HG03565 (cell line): ENCODE measurements around the gene HMCN2.

Experiments used
- ATAC-seq: cut with Tn5 transposase; IDR thresholded peaks from one replicate; pipeline ENCODE4 v1.9.1; 2021; ENCODE audit warnings: mild to moderate bottlenecking, moderate library complexity; ENCODE audit not compliant: unreplicated experiment

HMCN2 gene

DNA sequence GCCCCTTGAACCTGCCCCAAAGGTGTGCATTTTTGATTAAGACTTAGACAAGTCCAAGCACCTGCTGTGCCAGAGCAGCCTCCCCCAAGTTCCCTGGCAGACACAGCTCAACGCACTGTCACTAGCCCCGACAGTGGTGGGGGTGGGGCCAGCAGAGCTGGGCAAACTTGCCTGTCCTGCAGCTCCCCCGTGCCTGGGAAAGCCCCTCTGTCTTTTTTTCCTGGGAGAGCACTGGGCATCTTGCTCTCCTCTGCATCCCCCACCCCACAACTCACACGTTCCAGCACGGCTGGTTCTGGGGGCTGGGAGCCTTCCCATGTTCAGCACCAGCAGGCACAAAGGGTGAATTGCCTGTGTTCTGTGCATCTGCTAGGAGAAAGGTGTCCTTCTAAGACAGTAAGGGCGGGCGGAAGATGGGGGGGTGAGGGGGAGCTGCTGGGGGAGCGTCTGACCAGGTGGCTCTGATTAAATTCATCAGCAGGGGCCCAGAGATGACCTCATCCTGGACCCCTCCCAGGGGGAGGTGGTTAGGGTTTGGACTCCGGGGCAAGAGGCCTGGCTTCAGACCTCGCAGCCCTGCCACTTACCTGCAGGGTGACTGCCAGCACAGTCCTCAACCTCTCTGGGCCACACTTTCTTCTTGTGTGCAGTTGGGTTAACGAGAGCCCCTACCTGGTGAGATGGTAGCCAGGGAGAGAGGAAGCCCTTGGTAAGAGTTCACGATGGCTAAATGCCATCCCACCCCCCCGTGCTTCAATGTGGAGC lies 23.5 kb downstream of the HMCN2 start:
- ATAC-seq, result no peak

- ATAC-seq, result no peak
These were observed 24.2 kb downstream of the HMCN2 start for GRCh38 chr9:130289711-130290241.

DNA sequence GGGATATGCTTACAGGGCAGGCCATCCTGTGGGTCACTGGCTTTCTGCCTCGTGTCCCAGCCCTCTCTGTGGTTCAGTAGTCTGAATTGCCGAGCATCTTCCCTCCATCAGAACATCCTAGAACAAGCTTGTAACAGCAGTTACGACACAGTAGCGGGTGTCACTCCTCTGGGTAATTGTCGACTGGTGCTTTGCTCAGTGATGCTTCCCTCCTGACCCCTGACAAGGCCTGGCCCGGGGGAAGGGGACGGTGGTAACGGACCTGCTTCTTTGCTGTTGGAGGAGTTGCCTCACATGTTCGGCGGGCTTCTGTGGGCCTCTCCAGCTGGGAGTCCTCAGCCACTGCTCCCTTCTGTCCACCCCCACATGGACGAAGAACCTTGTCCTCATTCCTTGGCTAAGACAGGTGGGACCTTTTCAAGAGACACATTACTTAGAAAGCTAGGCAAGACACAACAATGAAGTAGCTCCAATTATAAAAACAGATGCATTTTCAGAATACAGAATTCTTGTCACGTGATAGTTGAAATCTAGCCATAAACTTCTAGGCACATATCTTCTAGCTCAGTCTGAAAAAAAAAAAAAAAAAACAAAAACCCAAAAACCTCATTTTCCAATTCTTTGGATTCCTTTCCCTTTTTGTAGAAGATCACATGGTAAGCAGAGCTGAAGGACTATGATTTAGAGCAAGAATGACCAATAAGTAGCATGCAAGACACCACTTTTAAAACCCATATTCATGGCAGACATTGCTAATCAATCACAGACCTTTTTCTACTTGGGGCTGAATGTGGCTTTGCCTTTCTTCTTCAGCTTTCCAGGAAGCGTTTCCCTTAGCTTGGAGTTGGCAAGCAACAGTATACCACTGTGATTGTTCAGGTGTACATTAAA lies 25.0 kb downstream of the HMCN2 start:
- no peak for ATAC-seq

GRCh38 chr9:130291474-130291873 lies 25.9 kb downstream of the HMCN2 start:
- no peak for ATAC-seq

DNA sequence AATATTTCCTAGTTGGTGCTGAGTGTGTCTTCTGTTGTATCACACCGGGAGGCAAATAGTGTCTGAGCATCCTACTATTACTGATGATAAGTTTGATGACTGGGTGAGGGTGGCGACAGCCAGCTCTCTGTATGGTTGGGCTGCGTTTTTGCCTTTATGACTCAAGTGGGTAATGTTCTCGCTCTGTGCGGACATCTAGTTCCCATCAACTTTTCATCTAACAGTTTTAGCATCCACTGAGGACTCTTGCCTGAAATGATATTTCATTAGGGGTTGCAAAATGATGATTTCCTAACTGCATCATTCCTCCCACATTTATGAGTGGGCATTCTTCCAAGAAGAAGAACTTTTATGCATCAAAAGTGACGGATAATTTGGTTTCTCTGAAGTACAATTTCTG lies 26.5 kb downstream of the HMCN2 start:
- no peak for ATAC-seq

DNA sequence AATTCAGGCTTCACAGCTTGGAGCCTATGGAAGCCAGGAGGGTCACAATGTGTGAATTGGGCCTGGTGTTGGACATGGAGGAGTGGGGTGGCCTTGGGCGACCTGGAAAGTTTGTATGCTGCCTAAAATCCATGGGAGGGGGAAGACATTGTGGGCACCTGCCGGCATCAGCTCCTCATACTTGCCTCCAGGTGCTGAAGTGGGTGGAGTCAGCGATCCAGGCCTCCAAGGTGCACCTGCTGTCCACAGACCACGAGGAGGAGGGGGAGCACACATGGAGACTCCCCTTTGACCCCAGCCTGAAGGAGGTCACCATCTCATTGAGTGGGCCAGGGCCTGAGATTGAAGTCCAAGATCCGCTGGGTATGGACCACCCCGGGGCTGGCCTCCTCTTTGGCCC lies 29.1 kb downstream of the HMCN2 start:
- ATAC-seq, result no peak

DNA sequence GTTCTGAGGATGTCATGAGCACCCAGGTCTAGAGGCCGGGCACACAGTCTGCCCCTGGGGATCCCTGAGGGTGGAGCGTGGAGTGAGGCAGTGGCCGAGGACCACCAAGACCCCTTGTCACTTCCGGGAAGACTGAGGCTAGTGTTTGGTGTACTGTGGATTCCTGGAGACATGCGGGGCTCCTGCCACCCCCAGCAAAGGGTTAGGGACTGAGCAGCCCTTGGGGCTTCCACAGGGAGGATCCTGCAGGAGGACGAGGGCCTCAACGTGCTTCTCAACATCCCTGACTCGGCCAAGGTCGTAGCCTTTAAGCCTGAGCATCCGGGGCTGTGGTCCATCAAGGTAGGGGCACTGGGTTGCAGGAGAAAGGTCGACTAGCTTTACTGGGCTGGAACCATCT lies 29.9 kb downstream of the HMCN2 start:
- ATAC-seq, result no peak

DNA sequence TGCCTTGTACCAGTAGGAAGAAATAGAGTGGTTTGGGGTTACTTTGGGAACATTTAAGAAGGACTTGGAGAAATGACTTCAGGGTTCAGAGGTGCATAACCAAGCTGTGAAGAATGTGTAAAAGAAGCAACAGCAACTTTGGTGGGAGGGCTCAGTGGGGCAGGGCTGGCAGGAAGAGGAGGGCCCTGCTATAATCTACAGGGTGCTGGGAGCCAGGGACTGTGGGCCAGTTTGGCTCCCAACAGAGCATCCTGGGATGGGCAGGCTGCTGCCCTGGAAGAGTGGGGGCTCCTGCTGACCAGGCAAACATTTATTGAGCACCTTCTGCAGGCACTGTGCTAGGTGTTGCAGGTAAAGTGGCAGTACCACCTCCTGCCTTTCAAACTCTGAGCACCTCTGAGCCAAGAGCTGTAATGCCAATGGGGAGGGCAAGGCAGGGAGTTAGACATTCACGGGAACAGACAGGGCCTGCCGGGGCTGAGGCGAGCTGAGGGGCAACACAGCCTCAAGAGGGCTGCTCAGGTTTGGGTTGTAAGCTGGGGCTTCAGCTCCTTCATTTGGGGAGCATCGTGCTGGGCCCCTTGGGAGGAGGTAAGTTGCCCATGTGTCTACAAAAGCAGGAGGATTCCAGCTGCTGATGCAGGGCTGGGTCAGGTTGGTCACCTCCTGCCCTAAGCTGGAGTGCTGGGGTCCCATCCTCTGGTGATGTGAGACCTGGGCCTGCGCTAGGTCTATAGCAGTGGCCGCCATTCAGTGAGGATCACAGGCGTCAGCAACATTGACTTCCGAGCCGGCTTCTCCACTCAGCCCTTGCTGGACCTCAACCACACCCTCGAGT lies 30.6 kb downstream of the HMCN2 start:
- no peak for ATAC-seq

- ATAC-seq, result no peak
These were observed 31.2 kb downstream of the HMCN2 start for GRCh38 chr9:130296783-130297055.

DNA sequence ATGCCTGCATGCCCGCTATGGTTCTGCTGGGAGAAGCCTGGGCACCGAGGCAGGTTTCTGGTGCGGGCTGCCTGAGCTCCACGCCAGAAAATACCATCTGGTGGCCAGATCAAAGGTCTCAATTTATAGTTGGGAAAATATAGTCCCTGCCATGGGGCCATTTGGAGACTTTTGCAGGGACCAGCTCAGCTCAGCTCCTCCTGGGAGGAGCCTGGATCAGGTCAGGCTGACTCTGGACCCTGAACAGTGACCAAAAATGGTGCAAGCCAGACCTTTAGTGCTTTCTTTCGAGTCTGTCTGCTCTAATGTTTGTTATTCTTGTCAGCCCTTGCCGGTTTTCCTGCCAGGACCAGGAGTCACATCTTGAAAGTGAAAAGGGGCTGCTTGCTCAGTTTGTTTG lies 31.8 kb downstream of the HMCN2 start:
- no peak for ATAC-seq

DNA sequence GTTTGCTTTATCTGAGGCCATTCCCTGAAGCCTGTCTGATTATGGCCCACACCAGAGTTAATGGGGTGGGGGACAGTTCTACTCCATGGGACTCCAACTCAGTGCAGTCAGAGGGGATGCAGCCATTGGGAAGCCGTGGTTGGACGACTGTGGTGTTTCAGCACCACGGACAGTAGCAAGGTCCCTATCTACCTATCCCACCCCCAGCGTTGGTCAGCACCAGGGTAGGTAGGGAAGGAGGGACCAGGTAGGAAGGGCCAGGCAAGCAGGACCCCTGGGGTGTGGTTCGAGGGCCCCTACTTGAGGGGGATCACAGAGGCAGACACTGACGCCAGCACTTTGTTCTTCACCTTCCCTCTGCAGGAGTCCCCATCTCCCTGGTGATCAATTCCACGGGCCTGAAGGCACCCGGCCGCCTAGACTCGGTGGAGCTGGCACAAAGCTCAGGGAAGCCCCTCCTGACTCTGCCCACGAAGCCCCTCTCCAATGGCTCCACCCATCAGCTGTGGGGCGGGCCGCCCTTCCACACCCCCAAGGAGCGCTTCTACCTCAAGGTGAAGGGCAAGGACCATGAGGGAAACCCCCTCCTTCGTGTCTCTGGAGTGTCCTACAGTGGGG lies 33.2 kb downstream of the HMCN2 start:
- ATAC-seq, result no peak

DNA sequence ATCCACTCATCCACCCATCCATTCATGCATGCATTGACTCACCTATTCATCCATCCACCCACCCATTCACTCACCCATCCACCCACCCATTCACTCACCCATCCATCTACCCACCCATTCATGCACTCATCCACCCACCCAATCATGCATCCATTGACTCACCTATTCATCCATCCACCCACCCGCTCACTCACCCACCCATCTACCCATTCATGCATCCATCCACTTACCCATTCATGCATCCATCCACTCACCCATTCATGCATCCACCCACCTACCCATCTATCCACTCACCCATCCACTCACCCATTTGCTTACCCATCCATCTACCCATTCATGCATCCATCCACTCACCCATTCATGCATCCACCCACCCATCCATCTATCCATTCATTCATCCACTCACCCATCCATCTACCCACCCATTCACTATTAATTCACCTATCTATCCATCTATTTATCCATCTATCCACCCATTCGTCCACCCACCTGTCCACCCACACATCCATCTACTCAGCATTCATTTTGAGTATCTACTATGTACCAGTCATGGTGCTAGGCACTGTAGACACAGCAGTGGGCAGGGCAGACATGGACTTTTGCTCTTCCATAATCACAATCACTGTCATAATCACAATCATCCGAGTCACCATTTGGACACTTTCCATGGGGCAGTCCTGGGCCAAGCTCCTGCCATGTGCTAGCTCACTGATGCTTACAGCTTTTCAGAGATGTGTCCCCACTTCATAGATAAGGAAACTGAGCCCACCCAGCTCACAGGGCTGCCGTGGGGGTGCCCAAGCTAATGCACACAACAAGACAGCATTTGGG lies 34.4 kb downstream of the HMCN2 start:
- no peak for ATAC-seq

DNA sequence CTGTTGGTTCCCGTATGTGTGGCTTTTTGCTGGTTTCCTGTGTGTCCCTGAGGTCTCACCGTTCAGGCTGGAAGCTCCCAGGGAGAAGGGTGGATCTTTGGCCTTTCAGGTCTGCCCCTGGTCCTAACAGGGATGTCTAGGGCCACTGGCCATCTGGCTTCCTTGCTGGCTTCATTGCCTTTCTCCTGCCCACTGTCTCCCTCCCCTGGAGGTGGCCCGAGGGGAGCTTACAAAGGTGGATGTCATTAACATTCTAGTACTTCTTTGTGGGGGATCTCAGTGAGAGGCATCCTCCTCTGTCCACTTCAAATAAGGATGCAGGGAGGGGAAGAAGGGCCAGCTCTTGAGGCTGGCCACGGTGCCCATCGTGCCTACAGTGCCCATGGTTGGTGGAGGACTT lies 35.2 kb downstream of the HMCN2 start:
- no peak for ATAC-seq

- no peak for ATAC-seq
These were observed 36.1 kb downstream of the HMCN2 start for GRCh38 chr9:130301483-130302286.

GRCh38 chr9:130302785-130303612 lies 37.4 kb downstream of the HMCN2 start:
- no peak for ATAC-seq

DNA sequence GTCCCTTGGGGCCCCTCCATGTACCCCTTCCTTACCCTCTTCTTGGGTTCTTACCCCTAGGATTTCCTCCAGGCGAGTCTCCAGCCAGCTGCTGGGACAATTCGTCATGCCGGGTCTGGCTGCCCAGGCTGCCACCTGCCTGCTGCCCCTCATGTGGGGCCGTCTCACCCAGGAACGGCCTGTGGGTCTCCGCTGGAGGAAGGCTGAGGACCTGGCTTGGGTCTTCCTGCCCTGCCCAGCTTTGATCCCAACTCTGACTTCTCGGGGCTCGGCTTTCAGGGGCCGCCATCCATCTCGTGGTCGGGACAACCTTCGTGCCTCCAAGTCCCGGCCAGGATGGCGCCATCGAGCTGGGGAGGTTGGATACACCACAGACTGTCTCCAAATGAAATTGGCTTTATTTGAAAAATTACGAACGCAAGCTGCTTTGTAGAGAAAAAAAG lies 38.1 kb downstream of the HMCN2 start:
- no peak for ATAC-seq

- no peak for ATAC-seq
These were observed 38.6 kb downstream of the HMCN2 start for GRCh38 chr9:130304116-130304515.

GRCh38 chr9:130304643-130305042 lies 39.1 kb downstream of the HMCN2 start:
- no peak for ATAC-seq
